Keratinocyte (primary cell): ENCODE measurements around the gene GCFC2. TPM values are rescaled to one million over a fixed set of nuclear protein-coding genes. Genes with fewer than 3 reads are reported as not detected.

Experiments used
- DNase-seq: peaks from one replicate; pipeline ENCODE4 v3.0.0-alpha.2; 2011; ENCODE audit warnings: low read depth, missing footprints, low spot score
- FAIRE-seq: peaks from 2 replicates; lab custom pipeline; 2011; peaks lifted over from hg19 to GRCh38; lab: Jason Lieb, UNC
- H2AFZ ChIP-seq: 2 replicates; pipeline ENCODE4 v1.6.0; 2012; ENCODE audit warnings: low read length, control low read depth, inconsistent platforms; ENCODE audit not compliant: control insufficient read depth
- H3K27ac ChIP-seq: 2 replicates; pipeline ENCODE4 v1.5.1; 2011; ENCODE audit warnings: low read length; ENCODE audit not compliant: control insufficient read depth, insufficient read depth
- H3K27me3 ChIP-seq: 3 replicates; pipeline ENCODE4 v1.6.0; 2011; ENCODE audit warnings: low read length; ENCODE audit not compliant: control insufficient read depth, insufficient read depth; ENCODE audit errors: extremely low read depth
- H3K36me3 ChIP-seq, 2 experiments: 2 replicates in 1 of 2; 3 replicates in 1 of 2; pipeline ENCODE4 v1.5.1; 2011; ENCODE audit warnings: low read length in 2 of 2, mild to moderate bottlenecking in 1 of 2; ENCODE audit not compliant: control insufficient read depth in 2 of 2, insufficient read depth in 2 of 2; ENCODE audit errors: extremely low read depth in 1 of 2
- H3K4me1 ChIP-seq: 3 replicates; pipeline ENCODE4 v1.5.1; 2011; ENCODE audit warnings: low read length; ENCODE audit not compliant: control insufficient read depth, insufficient read depth; ENCODE audit errors: extremely low read depth
- H3K4me2 ChIP-seq: 3 replicates; pipeline ENCODE4 v1.6.0; 2011; ENCODE audit warnings: low read depth, low read length; ENCODE audit not compliant: control insufficient read depth, insufficient read depth; ENCODE audit errors: extremely low read depth
- H3K4me3 ChIP-seq, 3 experiments: fragments of 200-600 bp in 1 of 3; sonication (generic) in 1 of 3; 2 replicates in 2 of 3; 3 replicates in 1 of 3; pipeline ENCODE4 v1.5.1; 2011 to 2016; ENCODE audit warnings: low read length in 3 of 3, mild to moderate bottlenecking in 3 of 3, control low read depth in 2 of 3, inconsistent platforms in 1 of 3, low read depth in 1 of 3, mixed read lengths in 1 of 3, mixed run types in 1 of 3, moderate library complexity in 1 of 3; ENCODE audit not compliant: control insufficient read depth in 2 of 3, insufficient read depth in 2 of 3; ENCODE audit errors: extremely low read depth in 1 of 3
- H3K79me2 ChIP-seq: 2 replicates; pipeline ENCODE4 v1.6.0; 2012; ENCODE audit warnings: low read length; ENCODE audit not compliant: control insufficient read depth, insufficient read depth
- H3K9ac ChIP-seq: 3 replicates; pipeline ENCODE4 v1.6.0; 2011; ENCODE audit warnings: low read length; ENCODE audit not compliant: control insufficient read depth, insufficient read depth; ENCODE audit errors: extremely low read depth
- H3K9me1 ChIP-seq: 3 replicates; pipeline ENCODE4 v1.6.0; 2011; ENCODE audit warnings: low read length; ENCODE audit not compliant: control insufficient read depth, insufficient read depth; ENCODE audit errors: extremely low read depth
- H3K9me3 ChIP-seq: 2 replicates; pipeline ENCODE4 v1.5.1; 2012; ENCODE audit warnings: low read depth, low read length; ENCODE audit not compliant: control insufficient read depth
- H4K20me1 ChIP-seq: 3 replicates; pipeline ENCODE4 v1.6.0; 2011; ENCODE audit warnings: low read length; ENCODE audit not compliant: control insufficient read depth, insufficient read depth; ENCODE audit errors: extremely low read depth
- CTCF ChIP-seq, 3 experiments: IDR thresholded peaks in 1 of 3; conservative IDR thresholded peaks in 1 of 3; optimal IDR thresholded peaks in 1 of 3; 2 replicates in 2 of 3; 3 replicates in 1 of 3; pipeline versions ENCODE3 to v1.5.1; 2011; ENCODE audit warnings: low read length in 3 of 3, mild to moderate bottlenecking in 3 of 3, moderate library complexity in 2 of 3, control low read depth in 1 of 3, inconsistent platforms in 1 of 3; ENCODE audit not compliant: insufficient read depth in 2 of 3; ENCODE audit errors: extremely low read depth in 1 of 3
- EZH2 ChIP-seq: IDR thresholded peaks from one replicate; pipeline ENCODE4 v1.6.1; 2012; ENCODE audit warnings: inconsistent platforms, mild to moderate bottlenecking, low read length, moderate library complexity
- dilution Hi-C: fragments of 300-500 bp; cut with MboI; formaldehyde crosslinking; loops from one replicate; pipeline ENCODE4 v1.7.0; 2020; ENCODE audit warnings: low sequenced_read_pairs; ENCODE audit not compliant: extremely low pct_ligation_motif_present
- polyA plus RNA-seq, 5 experiments: library from polyadenylated mRNA; depleted of rRNA in 3 of 5; stranded (reverse) in 3 of 5; stranded (forward) in 1 of 5; unstranded in 1 of 5; fragments of >200 nt; gene quantifications; 1 replicate in 1 of 5; 2 replicates in 3 of 5; 3 replicates in 1 of 5; pipeline versions ENCODE4 v1.2.1 to v1.2.3, GENCODE V29; 2011 to 2012; ENCODE audit warnings: missing spikeins in 2 of 5, low read depth in 1 of 5, low replicate concordance in 1 of 5

GCFC2 gene
- polyA plus RNA-seq, 1 donor (not counting 4 experiments of a cell fraction or from before 2014, with no cell fraction given) = 17.0 TPM

DNA sequence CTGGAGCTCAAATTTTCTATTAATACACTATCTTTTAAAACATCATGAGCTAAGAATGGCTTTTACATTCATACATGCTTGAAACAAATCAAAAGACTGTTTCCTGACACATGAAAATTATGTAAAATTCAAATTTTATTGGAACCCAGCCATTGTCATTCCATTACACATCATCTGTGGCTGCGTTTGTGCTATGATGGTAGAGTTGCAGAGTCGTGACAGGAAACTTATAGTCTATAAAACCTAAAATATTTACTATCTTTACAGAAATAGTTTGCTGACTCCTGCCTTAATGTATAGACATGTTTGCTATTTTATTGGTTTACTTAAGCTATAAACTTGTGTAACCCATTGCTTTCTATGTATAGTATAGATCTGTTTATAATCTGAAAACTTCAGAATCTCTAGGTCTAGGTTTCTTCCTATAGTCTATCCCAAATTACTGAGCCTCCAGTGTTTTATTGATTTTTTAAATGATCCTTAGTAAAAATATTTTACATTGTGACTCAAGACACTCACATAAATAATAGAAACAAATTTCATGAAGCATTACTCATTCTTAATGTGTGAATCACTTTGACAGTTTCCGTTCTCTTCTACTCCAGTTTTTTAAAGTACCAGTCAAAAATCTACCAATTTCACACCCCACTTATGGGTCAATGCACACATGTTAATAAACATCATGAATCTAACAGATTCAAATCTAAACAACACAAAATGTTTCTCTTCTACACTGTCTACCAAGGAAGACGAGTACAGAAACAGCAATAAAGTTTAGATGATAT, 90.6 kb downstream of the GCFC2 start:
- TF ChIP-seq EZH2 (no peak), CTCF (optimal IDR thresholded peaks at IDR 0.05 in 1 of 3, IDR thresholded peaks at IDR 0.05 in 1 of 3, conservative IDR thresholded peaks at IDR 0.05 in 1 of 3; ENCODE audit: extremely low read depth in 1 of 3, insufficient read depth in 2 of 3, low read length in 3 of 3) (no peak)
- Histone ChIP-seq H3K4me2 (peak overlapping the region; percentile 15), H3K4me3 (no peak overlapping the region), H3K79me2 (no peaks in the 10 kb centered on the region), H3K36me3 (no peaks in the 10 kb centered on the region), H3K27ac (peak overlapping the region; percentile 17), H3K4me1 (peaks cover 14% of the 10 kb centered on the region), H3K27me3 (no peaks in the 10 kb centered on the region), H4K20me1 (no peaks in the 10 kb centered on the region), H3K9ac (no peak overlapping the region), H3K9me3 (no peaks in the 10 kb centered on the region), H2AFZ (no peak overlapping the region), H3K9me1 (no peaks in the 10 kb centered on the region)
- dilution Hi-C loops = no loop called here
- FAIRE-seq (peak; percentile 67), DNase-seq (no peak)

DNA sequence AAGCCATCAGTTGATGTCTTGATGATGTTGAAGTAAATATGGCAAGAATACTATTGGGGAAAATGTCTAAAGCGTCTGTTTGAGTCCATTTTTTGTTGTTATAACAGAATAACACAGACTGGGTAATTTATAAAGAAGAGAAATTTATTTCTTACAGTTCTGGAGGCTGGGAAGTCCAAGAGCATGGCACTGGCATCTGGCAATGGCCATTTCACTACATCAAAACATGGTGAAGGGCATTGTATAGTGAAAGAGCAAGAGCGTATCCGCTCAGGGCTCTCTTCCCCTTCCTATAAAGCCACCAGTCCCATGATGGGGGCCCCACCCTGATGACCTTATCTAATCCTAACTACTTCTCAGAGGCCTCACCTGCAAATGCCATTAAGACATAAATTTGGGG, 93.8 kb downstream of the GCFC2 start:
- no peak overlapping the region for H3K4me2 ChIP-seq
- no peaks in the 10 kb centered on the region for H3K27me3 ChIP-seq
- H3K9me1 ChIP-seq = no peaks in the 10 kb centered on the region
- no peak overlapping the region for H3K27ac ChIP-seq
- TF ChIP-seq EZH2 (no peak), CTCF (optimal IDR thresholded peaks at IDR 0.05 in 1 of 3, IDR thresholded peaks at IDR 0.05 in 1 of 3, conservative IDR thresholded peaks at IDR 0.05 in 1 of 3; ENCODE audit: extremely low read depth in 1 of 3, insufficient read depth in 2 of 3, low read length in 3 of 3) (no peak)
- dilution Hi-C loops = no loop called here
- no peak overlapping the region for H3K4me3 ChIP-seq
- peaks cover 26% of the 10 kb centered on the region for H3K4me1 ChIP-seq
- no peak overlapping the region for H3K9ac ChIP-seq
- no peaks in the 10 kb centered on the region for H4K20me1 ChIP-seq
- no peaks in the 10 kb centered on the region for H3K36me3 ChIP-seq
- FAIRE-seq = no peak
- H3K9me3 ChIP-seq = no peaks in the 10 kb centered on the region
- no peak overlapping the region for H2AFZ ChIP-seq
- no peaks in the 10 kb centered on the region for H3K79me2 ChIP-seq
- no peak for DNase-seq
